PC-3 (cell line): ENCODE measurements around the gene TLE3. TPM values are rescaled to one million over a fixed set of nuclear protein-coding genes. Genes with fewer than 3 reads are reported as not detected.

Experiments
- ATAC-seq: fragments of 200-7000 bp; cut with Tn5 transposase; 2 replicates; pipeline ENCODE4 v1.9.1; 2020; ENCODE audit warnings: mild to moderate bottlenecking, moderate library complexity
- BruUV-seq: library from RNA; stranded (reverse); fragments of 400-500 nt; replicated peaks from 2 replicates; lab custom pipeline; 2021; lab: Mats Ljungman, UMichigan
- CTCF ChIA-PET: fragments of 300-600 bp; sonication (Branson Sonifier 250); formaldehyde crosslinking; loops from one replicate; lab custom pipeline; 2022; ENCODE audit warnings: antibody characterized with exemption; lab: Charles Lee
- POLR2A ChIA-PET: fragments of 300-600 bp; sonication (Branson Sonifier 250); formaldehyde crosslinking; loops from one replicate; lab custom pipeline; 2022; ENCODE audit warnings: antibody characterized with exemption; ENCODE audit not compliant: unreplicated experiment; lab: Charles Lee
- DNase-seq: peaks from one replicate; pipeline ENCODE4 v3.0.0-alpha.2; 2015
- H2AFZ ChIP-seq: fragments of 300-600 bp; sonication (generic); 2 replicates; pipeline ENCODE4 v1.6.0; 2016; ENCODE audit warnings: antibody characterized with exemption, low read length
- H3F3A ChIP-seq: fragments of 300-600 bp; sonication (generic); one replicate; pipeline ENCODE4 v1.6.0; 2017; ENCODE audit warnings: antibody characterized with exemption, low read length, control low read depth, mild to moderate bottlenecking; ENCODE audit not compliant: unreplicated experiment
- H3K27ac ChIP-seq: fragments of 300-600 bp; sonication (generic); 2 replicates; pipeline ENCODE4 v1.5.1; 2016; ENCODE audit warnings: mild to moderate bottlenecking, low read length
- H3K27me3 ChIP-seq: fragments of 300-600 bp; sonication (generic); 2 replicates; pipeline ENCODE4 v1.6.1; 2016; ENCODE audit warnings: low read length, mixed read lengths
- H3K36me3 ChIP-seq: fragments of 300-600 bp; sonication (generic); 2 replicates; pipeline ENCODE4 v1.6.1; 2016; ENCODE audit warnings: low read depth, mixed run types, low read length, mixed read lengths
- H3K4me1 ChIP-seq: fragments of 300-600 bp; sonication (generic); 2 replicates; pipeline ENCODE4 v1.5.1; 2016; ENCODE audit warnings: low read length; ENCODE audit not compliant: insufficient read depth
- H3K4me2 ChIP-seq: fragments of 300-600 bp; sonication (generic); 2 replicates; pipeline ENCODE4 v1.6.0; 2016; ENCODE audit warnings: low read length
- H3K4me3 ChIP-seq: fragments of 300-600 bp; sonication (generic); 2 replicates; pipeline ENCODE4 v1.5.1; 2016; ENCODE audit warnings: mild to moderate bottlenecking, low read length, mixed read lengths
- H3K79me2 ChIP-seq: fragments of 300-600 bp; sonication (generic); 2 replicates; pipeline ENCODE4 v1.6.1; 2017; ENCODE audit warnings: low read length, mixed read lengths
- H3K9ac ChIP-seq: fragments of 300-600 bp; sonication (generic); 2 replicates; pipeline ENCODE4 v1.6.0; 2016; ENCODE audit warnings: mild to moderate bottlenecking, low read length
- H3K9me2 ChIP-seq: fragments of 300-600 bp; sonication (generic); replicated peaks from 2 replicates; pipeline ENCODE4 v1.6.1; 2016; ENCODE audit warnings: mixed run types, low read length, mixed read lengths
- H3K9me3 ChIP-seq: fragments of 300-600 bp; sonication (generic); 2 replicates; pipeline ENCODE4 v1.6.1; 2016; ENCODE audit warnings: low read length, mixed read lengths
- H4K20me1 ChIP-seq: fragments of 300-600 bp; sonication (generic); 2 replicates; pipeline ENCODE4 v1.6.1; 2016; ENCODE audit warnings: low read length, mixed read lengths
- EZH2 ChIP-seq: fragments of 300-600 bp; sonication (generic); IDR thresholded peaks from one replicate; pipeline ENCODE4 v1.6.1; 2017; ENCODE audit warnings: antibody characterized with exemption, mild to moderate bottlenecking, low read length; ENCODE audit not compliant: unreplicated experiment
- EZH2phosphoT487 ChIP-seq: fragments of 300-600 bp; sonication (generic); IDR thresholded peaks from 2 replicates; pipeline ENCODE4 v1.6.1; 2018; ENCODE audit warnings: mild to moderate bottlenecking, antibody characterized with exemption, low read length, borderline replicate concordance
- intact Hi-C: fragments of 100-400 bp; cut with micrococcal nuclease; formaldehyde crosslinking; loops from 2 replicates; pipeline ENCODE4 v1.9.0; 2023
- total RNA-seq: library from RNA; depleted of rRNA; stranded (reverse); fragments of >200 nt; gene quantifications from 2 replicates; pipeline ENCODE4 v1.2.3, GENCODE V29; 2014
- TF ChIP-seq, protein P1 (sequence below): fragments of 300-600 bp; sonication (generic); conservative IDR thresholded peaks from 2 replicates; pipeline ENCODE4 v1.5.1; 2017; ENCODE audit warnings: antibody characterized with exemption, low read depth, mild to moderate bottlenecking, low read length

Gene TLE3
- total RNA-seq, 1 experiment from 2014 or later, result 72.5 TPM

DNA sequence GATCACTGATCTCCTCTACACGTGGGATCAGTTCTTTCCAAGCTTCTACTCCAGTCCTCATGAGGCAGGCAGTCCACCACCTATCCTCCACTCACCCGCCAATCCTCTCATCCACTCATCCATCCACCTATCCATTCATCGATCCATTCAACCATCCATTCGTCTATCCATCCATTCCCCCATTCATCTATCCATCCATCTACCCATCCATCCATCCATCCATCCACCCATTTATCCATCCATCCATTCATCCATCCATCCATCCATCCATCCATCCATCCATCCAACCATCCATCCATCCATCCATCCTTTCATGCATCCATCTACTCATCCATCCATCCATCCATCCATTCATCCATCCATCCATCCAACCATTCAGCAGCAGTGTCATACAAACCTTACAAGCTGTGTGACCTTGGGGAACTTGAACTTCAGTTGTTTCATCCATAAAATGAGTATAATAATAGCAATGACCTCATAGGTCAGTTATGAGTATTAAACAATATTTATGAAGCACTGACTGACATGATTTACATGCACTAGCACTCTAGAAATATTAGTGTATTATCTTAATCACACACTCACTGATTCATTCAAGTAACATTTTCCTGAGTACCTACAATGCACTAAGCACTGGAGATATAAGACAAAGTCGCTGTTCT is 55.0 kb downstream of the TLE3 start:
- no peaks in the 10 kb centered on the region for H3K9me3 ChIP-seq
- no peak for DNase-seq
- no peaks in the 10 kb centered on the region for H3K9me2 ChIP-seq
- H3K36me3 ChIP-seq, result no peaks in the 10 kb centered on the region
- no peak overlapping the region for H3K9ac ChIP-seq
- no TSS peak for BruUV-seq
- POLR2A ChIA-PET, result no interaction called here
- intact Hi-C loops, result no loop called here
- H2AFZ ChIP-seq, result no peak overlapping the region
- CTCF ChIA-PET, result no interaction called here
- 0 out of 2 replicates have a peak, but pooled peaks cover 7% of the 10 kb centered on the region for H3K4me1 ChIP-seq
- H3F3A ChIP-seq, result no peaks in the 10 kb centered on the region
- TF ChIP-seq EZH2phosphoT487 (no peak), EZH2 (no peak)
- TF ChIP-seq, protein P1, sequence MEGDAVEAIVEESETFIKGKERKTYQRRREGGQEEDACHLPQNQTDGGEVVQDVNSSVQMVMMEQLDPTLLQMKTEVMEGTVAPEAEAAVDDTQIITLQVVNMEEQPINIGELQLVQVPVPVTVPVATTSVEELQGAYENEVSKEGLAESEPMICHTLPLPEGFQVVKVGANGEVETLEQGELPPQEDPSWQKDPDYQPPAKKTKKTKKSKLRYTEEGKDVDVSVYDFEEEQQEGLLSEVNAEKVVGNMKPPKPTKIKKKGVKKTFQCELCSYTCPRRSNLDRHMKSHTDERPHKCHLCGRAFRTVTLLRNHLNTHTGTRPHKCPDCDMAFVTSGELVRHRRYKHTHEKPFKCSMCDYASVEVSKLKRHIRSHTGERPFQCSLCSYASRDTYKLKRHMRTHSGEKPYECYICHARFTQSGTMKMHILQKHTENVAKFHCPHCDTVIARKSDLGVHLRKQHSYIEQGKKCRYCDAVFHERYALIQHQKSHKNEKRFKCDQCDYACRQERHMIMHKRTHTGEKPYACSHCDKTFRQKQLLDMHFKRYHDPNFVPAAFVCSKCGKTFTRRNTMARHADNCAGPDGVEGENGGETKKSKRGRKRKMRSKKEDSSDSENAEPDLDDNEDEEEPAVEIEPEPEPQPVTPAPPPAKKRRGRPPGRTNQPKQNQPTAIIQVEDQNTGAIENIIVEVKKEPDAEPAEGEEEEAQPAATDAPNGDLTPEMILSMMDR, result no peak
- no peak overlapping the region for H3K4me3 ChIP-seq
- H3K4me2 ChIP-seq, result no peak overlapping the region
- no peaks in the 10 kb centered on the region for H3K79me2 ChIP-seq
- no peak for ATAC-seq
- no peaks in the 10 kb centered on the region for H3K27me3 ChIP-seq
- no peak overlapping the region for H3K27ac ChIP-seq
- no peaks in the 10 kb centered on the region for H4K20me1 ChIP-seq

DNA sequence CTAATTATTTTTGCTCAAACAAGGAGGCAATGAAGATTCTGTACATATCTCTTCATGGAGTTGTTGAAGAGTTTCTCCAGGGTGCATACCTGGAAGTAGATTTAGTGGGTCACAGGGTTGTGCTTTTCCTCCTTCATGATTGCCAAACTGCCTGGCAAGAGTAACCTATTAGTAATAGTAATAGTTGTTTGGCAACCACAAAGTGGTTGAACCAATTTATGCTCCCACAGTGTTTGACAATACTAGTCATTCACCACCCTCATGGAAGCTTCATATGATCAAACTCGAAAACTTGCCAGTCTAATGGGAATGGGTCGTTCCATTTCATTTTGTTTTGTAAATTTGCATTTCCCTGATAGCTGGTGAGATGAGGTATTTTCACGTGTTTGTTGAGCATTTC is 57.8 kb downstream of the TLE3 start:
- TF ChIP-seq, protein P1, result no peak
- no peak for TF ChIP-seq EZH2
- TF ChIP-seq EZH2phosphoT487, result no peak
- Histone ChIP-seq H3K79me2 (no peaks in the 10 kb centered on the region), H3K36me3 (no peaks in the 10 kb centered on the region), H3K27ac (no peak overlapping the region), H4K20me1 (no peaks in the 10 kb centered on the region), H3K9ac (no peak overlapping the region), H2AFZ (no peak overlapping the region), H3K4me3 (no peak overlapping the region), H3K4me2 (no peak overlapping the region), H3K9me3 (no peaks in the 10 kb centered on the region), H3K9me2 (no peaks in the 10 kb centered on the region), H3K27me3 (no peaks in the 10 kb centered on the region), H3K4me1 (0 out of 2 replicates have a peak, but pooled peaks cover under 1% of the 10 kb centered on the region), H3F3A (no peaks in the 10 kb centered on the region)
- CTCF ChIA-PET, result no interaction called here
- POLR2A ChIA-PET, result no interaction called here
- no TSS peak for BruUV-seq
- intact Hi-C loops, result no loop called here
- DNase-seq, result peak; percentile 43
- ATAC-seq, result no peak

DNA sequence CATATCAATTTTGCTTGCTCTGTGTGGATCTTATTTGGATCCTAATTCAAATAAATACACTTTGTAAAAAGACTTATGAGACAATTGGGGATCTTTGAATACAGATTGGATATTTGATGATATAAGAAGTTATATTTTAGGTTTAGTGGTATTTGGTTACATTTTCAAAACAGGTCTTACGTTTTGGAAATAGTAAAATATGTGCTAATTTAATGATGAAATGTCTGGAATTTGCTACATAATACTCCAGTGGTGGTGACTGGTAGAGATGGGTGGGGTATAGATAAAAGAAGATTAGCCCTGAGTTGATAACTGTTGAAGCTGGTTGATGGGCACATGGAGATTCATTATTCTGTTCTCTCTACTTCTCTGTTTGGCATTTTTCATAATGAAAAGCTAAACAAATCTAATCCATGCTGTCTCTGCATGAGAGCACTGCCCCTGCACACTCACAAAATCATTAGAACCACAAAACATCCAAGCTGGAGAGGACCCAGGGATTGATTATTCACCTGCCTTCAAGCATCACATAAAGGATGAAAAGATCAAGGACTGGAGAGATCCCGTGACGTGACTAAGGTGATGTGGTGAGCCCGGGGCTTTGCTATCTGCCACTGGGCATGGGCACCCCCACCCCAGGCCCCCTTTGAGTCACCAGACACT is 58.9 kb downstream of the TLE3 start:
- Histone ChIP-seq H3K27ac (no peak overlapping the region), H3K4me3 (no peak overlapping the region), H3K4me1 (no peaks in the 10 kb centered on the region), H3K79me2 (no peaks in the 10 kb centered on the region), H3F3A (no peaks in the 10 kb centered on the region), H3K9me2 (no peaks in the 10 kb centered on the region), H3K36me3 (no peaks in the 10 kb centered on the region), H3K27me3 (no peaks in the 10 kb centered on the region), H2AFZ (no peak overlapping the region), H3K9me3 (no peaks in the 10 kb centered on the region), H3K4me2 (no peak overlapping the region), H3K9ac (no peak overlapping the region), H4K20me1 (no peaks in the 10 kb centered on the region)
- CTCF ChIA-PET, result no interaction called here
- POLR2A ChIA-PET, result no interaction called here
- BruUV-seq, result no TSS peak
- ATAC-seq (no peak), DNase-seq (no peak)
- intact Hi-C loops, result no loop called here
- TF ChIP-seq EZH2phosphoT487, result no peak
- TF ChIP-seq, protein P1, result no peak
